Right lobe of liver (tissue), 6 donors: ENCODE data around the gene KCNA2. TPM values are rescaled to one million over a fixed set of nuclear protein-coding genes. Genes with fewer than 3 reads are reported as not detected.

ENCODE experiments used
- ATAC-seq, 4 donors: fragments of 200-7000 bp; cut with Tn5 transposase; one replicate each; pipeline ENCODE4 v1.9.1; 2020; ENCODE audit warnings: mild to moderate bottlenecking in 4 of 4, moderate library complexity in 4 of 4
- DNase-seq, 3 donors: peaks; one replicate each; pipeline ENCODE4 v3.0.0-alpha.2; 2020
- H3K27ac ChIP-seq, 3 donors: fragments of 200-600 bp; one replicate each; pipeline ENCODE4 v1.8.0; 2022
- H3K27me3 ChIP-seq, 2 donors: fragments of 200-600 bp; one replicate each; pipeline ENCODE4 v1.8.0; 2022
- H3K36me3 ChIP-seq, 4 donors: fragments of 200-600 bp; sonication (generic) in 1 of 4; one replicate each; pipeline versions ENCODE4 v1.5.1 to v1.8.0; 2017 to 2022; ENCODE audit warnings: control low read depth in 1 of 4
- H3K4me1 ChIP-seq, 4 donors: fragments of 200-600 bp; sonication (generic) in 1 of 4; one replicate each; pipeline versions ENCODE4 v1.5.1 to v1.8.0; 2017 to 2022; ENCODE audit warnings: control low read depth in 1 of 4
- H3K4me3 ChIP-seq, 3 donors: fragments of 200-600 bp; one replicate each; pipeline ENCODE4 v1.8.0; 2022
- H3K9me3 ChIP-seq, 4 donors: fragments of 200-600 bp; sonication (generic) in 1 of 4; one replicate each; pipeline versions ENCODE4 v1.5.1 to v1.8.0; 2017 to 2022; ENCODE audit warnings: control low read depth in 1 of 4
- POLR2A ChIP-seq: fragments of 450-650 bp; IDR thresholded peaks from one replicate; pipeline ENCODE4 v1.6.1; 2017; ENCODE audit warnings: antibody characterized with exemption, mild to moderate bottlenecking
- WGBS: methylation state at CpG from one replicate; pipeline ENCODE4 v1.1.6; 2018; ENCODE audit warnings: low coverage, low lambda C conversion rate; ENCODE audit not compliant: insufficient coverage; ENCODE audit errors: missing lambda C conversion rate; 5-methylcytosine and 5-hydroxymethylcytosine counted together
- intact Hi-C, 2 donors: fragments of 100-400 bp; cut with DNase I; formaldehyde crosslinking; loops; one replicate each; pipeline versions ENCODE4 v1.11.2 to v1.14.1; 2022
- total RNA-seq, 6 experiments: library from RNA; depleted of rRNA in 2 of 6; stranded (reverse); fragments of >200 nt in 2 of 6; fragmentation: NEBNext Ultra II Directional in 3 of 6; extraction: Animal tissue kit (Norgen Biotek cat#: 25700) in 3 of 6; gene quantifications; one replicate each; pipeline versions ENCODE4 v1.1.0 to v1.2.4, GENCODE V29; 2016 to 2023
- TF ChIP-seq, protein P1 (sequence below), 4 donors: fragments of 200-600 bp in 3 of 4; fragments of 450-650 bp in 1 of 4; IDR thresholded peaks; one replicate each; pipeline versions ENCODE4 v1.5.1 to v1.8.0; 2016 to 2022; ENCODE audit warnings: antibody characterized with exemption in 4 of 4, mild to moderate bottlenecking in 2 of 4
- donor health status: DM: no; HTN: yes; CAD: no.
- donor health status: DM: no; HTN: no; CAD: no.
- donor health status: DM: no; HTN: no; CAD: no.
- donor health status: DM: no; HTN: yes; CAD: no.
- donor health status: DM: no; HTN: yes; CAD: no.

The KCNA2 gene
- total RNA-seq, 6 experiments from 2014 or later = 0.04 to 0.10 (median 0.07) TPM; not detected in 3

DNA sequence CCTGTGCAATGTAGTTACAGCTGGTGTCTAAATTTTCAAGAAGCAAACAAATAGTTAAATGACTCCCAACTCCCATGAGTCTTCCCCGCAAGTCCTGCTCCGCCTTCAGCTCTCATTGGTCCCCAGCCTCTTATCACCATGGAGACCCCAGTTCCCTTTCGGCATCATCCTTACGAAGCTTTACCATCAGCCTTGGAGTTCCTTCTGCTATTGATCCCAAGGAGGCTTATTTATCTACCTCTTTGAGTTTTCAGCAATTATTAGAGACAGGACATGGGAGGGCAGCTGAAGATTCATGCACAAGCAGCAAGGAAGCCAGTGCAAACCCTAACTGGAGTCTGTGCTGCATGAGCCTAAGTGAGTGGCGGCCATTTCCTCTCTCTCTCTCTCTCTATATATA, 12.3 kb downstream of the KCNA2 start:
- ATAC-seq = no peak
- no peak overlapping the region for H3K4me3 ChIP-seq
- H3K27ac ChIP-seq = no peak overlapping the region
- H3K27me3 ChIP-seq = no peaks in the 10 kb centered on the region
- H3K9me3 ChIP-seq = no peaks in the 10 kb centered on the region
- TF ChIP-seq, protein P1, sequence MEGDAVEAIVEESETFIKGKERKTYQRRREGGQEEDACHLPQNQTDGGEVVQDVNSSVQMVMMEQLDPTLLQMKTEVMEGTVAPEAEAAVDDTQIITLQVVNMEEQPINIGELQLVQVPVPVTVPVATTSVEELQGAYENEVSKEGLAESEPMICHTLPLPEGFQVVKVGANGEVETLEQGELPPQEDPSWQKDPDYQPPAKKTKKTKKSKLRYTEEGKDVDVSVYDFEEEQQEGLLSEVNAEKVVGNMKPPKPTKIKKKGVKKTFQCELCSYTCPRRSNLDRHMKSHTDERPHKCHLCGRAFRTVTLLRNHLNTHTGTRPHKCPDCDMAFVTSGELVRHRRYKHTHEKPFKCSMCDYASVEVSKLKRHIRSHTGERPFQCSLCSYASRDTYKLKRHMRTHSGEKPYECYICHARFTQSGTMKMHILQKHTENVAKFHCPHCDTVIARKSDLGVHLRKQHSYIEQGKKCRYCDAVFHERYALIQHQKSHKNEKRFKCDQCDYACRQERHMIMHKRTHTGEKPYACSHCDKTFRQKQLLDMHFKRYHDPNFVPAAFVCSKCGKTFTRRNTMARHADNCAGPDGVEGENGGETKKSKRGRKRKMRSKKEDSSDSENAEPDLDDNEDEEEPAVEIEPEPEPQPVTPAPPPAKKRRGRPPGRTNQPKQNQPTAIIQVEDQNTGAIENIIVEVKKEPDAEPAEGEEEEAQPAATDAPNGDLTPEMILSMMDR (IDR thresholded peaks at IDR 0.05) = no peak
- TF ChIP-seq POLR2A = no peak
- no peaks in the 10 kb centered on the region for H3K4me1 ChIP-seq
- H3K36me3 ChIP-seq = no peaks in the 10 kb centered on the region
- 44% methylated on average over 4 of the region's 5 CpGs for WGBS
- no peak for DNase-seq
- intact Hi-C loops = no loop called here

DNA sequence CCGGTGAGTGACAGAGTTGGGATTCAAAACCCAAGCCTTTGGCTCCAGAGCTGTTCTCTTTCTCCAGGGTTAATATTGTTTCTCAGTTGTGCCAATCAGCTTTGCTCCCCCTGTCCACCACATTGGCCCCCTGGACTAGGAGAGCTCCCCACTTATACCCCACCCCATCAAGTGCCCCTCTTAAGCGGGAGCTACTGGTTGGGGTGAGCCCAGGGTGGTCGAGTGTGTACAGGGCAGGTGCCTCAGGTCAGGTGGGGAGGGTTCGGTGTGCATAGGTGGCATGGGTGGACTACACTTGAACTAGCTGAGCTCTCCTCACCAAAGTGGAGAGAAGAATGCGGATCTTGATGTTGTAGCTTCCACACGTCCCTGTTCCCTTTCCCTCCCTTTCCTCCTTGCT, 14.2 kb downstream of the KCNA2 start:
- WGBS = 63% methylated on average over 4 of the region's 6 CpGs
- Histone ChIP-seq H3K36me3 (no peaks in the 10 kb centered on the region), H3K27me3 (no peaks in the 10 kb centered on the region), H3K9me3 (no peaks in the 10 kb centered on the region), H3K27ac (no peak overlapping the region), H3K4me3 (no peak overlapping the region), H3K4me1 (no peaks in the 10 kb centered on the region)
- ATAC-seq (no peak), DNase-seq (no peak)
- TF ChIP-seq, protein P1 (IDR thresholded peaks at IDR 0.05) = no peak
- TF ChIP-seq POLR2A = no peak
- intact Hi-C loops = no loop called here

DNA sequence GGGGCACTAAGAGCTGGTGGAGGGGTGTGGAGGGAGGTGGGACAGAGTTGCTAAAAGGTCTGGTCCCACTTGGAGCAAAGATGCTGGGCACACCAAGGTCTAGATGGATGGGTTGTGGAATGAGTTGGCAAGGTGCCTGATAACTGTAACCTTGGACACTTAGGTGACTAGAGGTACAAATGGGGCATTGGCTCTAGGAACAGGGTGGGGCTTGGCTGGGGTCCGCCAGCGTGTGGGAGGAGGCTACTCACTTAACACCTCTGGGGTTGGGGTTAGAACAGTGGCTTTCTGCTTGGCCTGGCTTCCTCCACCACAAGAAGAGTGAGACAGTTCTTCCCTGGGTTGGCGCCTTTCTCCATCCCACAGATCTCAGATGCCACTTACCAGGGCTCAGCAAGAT, 17.2 kb downstream of the KCNA2 start:
- Histone ChIP-seq H3K27me3 (no peaks in the 10 kb centered on the region), H3K9me3 (no peaks in the 10 kb centered on the region), H3K4me1 (no peaks in the 10 kb centered on the region), H3K27ac (no peak overlapping the region), H3K4me3 (no peak overlapping the region), H3K36me3 (no peaks in the 10 kb centered on the region)
- DNase-seq (no peak), ATAC-seq (no peak)
- intact Hi-C loops = no loop called here
- 20% methylated on average over 1 of the region's 3 CpGs for whole genome bisulfite sequencing
- no peak for TF ChIP-seq POLR2A
- TF ChIP-seq, protein P1 (IDR thresholded peaks at IDR 0.05) = no peak

DNA sequence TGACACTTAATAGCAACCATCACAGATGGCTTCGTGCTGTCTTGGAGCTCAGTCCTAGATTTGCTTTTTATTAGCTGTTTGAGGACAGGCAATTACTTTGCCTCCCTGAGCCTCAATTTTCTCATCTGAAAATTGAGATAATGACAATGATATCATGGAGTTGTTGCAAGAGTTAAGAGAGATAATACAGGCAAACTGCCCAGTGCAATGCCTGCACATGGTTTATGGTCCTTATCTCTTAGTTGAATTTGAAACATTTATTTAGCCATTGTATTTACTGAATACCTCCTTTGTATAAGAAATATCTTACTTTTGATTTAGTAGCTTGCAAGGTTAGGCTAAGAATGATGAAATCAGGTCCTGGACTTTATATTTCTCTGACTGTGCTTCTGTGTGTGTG, 17.7 kb downstream of the KCNA2 start:
- Histone ChIP-seq H3K4me3 (no peak overlapping the region), H3K36me3 (no peaks in the 10 kb centered on the region), H3K9me3 (no peaks in the 10 kb centered on the region), H3K27me3 (no peaks in the 10 kb centered on the region), H3K4me1 (no peaks in the 10 kb centered on the region), H3K27ac (no peak overlapping the region)
- intact Hi-C loops = no loop called here
- no peak for DNase-seq
- no peak for ATAC-seq
- TF ChIP-seq POLR2A = no peak
- TF ChIP-seq, protein P1 (IDR thresholded peaks at IDR 0.05) = no peak
- WGBS = 40% methylated on average over 1 of the region's 1 CpG

DNA sequence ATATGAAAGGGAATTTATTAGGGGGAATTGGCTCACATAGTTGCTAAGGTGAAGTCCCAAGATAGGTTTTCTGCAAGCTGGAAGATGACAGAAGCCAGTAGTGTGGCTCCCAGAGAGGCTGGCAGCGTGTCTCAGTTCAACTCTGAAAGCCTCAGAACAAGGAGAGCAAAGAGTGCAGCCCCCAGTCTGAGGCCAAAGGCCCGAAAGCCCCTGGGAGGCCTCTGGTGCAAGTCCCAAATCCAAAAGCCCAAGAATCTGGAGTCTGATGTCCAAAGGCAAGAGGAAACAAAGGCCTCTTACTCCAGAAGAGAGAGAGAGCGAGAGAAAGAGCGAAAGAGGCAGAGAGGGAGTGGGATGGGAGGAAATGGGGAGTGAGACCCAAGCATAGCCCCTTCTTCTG, 18.3 kb downstream of the KCNA2 start:
- no peak for ATAC-seq
- TF ChIP-seq, protein P1 (IDR thresholded peaks at IDR 0.05) = no peak
- no peak for TF ChIP-seq POLR2A
- H3K36me3 ChIP-seq = no peaks in the 10 kb centered on the region
- no peaks in the 10 kb centered on the region for H3K27me3 ChIP-seq
- H3K4me1 ChIP-seq = no peaks in the 10 kb centered on the region
- H3K4me3 ChIP-seq = no peak overlapping the region
- H3K27ac ChIP-seq = no peak overlapping the region
- WGBS = 33% methylated on average over 3 of the region's 4 CpGs
- intact Hi-C loops = no loop called here
- DNase-seq = no peak
- no peaks in the 10 kb centered on the region for H3K9me3 ChIP-seq
